Stimulated activated CD4-positive, alpha-beta T cell treated with anti-CD3 and anti-CD28 coated beads, Interleukin-1b, Interleukin-23, amount 100 ng/mL, for 4 hours (primary cell): Measurements from ENCODE around the gene TRPT1.
"Not testable (repeated sequence)": the region's sequence is repeated elsewhere in the genome, so short reads cannot be mapped to it uniquely, and the experiment has no call there.

Experiments used
- DNase-seq, 2 donors: peaks; one replicate each; pipeline ENCODE4 v3.0.0-alpha.2; 2020; ENCODE audit warnings: low read depth in 2 of 2

The TRPT1 gene

GRCh38 chr11:64258946-64259532 is 33.1 kb upstream of the TRPT1 start:
- DNase-seq = no peak

GRCh38 chr11:64258356-64258755 is 32.4 kb upstream of the TRPT1 start:
- DNase-seq = no peak

GRCh38 chr11:64256300-64256699 is 30.3 kb upstream of the TRPT1 start:
- no peak for DNase-seq

- DNase-seq = no peak
Measured at GRCh38 chr11:64255135-64256128, 29.4 kb upstream of the TRPT1 start.

GRCh38 chr11:64254326-64254725 is 28.3 kb upstream of the TRPT1 start:
- no peak for DNase-seq

- no peak for DNase-seq
Measured at GRCh38 chr11:64253481-64253880, 27.5 kb upstream of the TRPT1 start.

GRCh38 chr11:64253043-64253442 is 27.1 kb upstream of the TRPT1 start:
- DNase-seq = no peak

GRCh38 chr11:64252003-64252872 is 26.3 kb upstream of the TRPT1 start:
- DNase-seq = no peak

GRCh38 chr11:64251753-64252002 is 25.7 kb upstream of the TRPT1 start:
- no peak for DNase-seq

- peak; percentile 61 to 68 for DNase-seq
Measured at GRCh38 chr11:64251016-64251752, 25.2 kb upstream of the TRPT1 start, which contains the start of gene PLCB3. Gene PLCB3, plus strand, starts transcription at chr11:64251530. Its CDS starts 120 bp downstream, at chr11:64251650.

GRCh38 chr11:64250415-64251015 is 24.5 kb upstream of the TRPT1 start:
- no peak for DNase-seq

GRCh38 chr11:64249563-64250414 is 23.8 kb upstream of the TRPT1 start:
- DNase-seq = no peak

- DNase-seq = no peak
Measured at GRCh38 chr11:64249038-64249437, 23.1 kb upstream of the TRPT1 start.

GRCh38 chr11:64248578-64248977 is 22.6 kb upstream of the TRPT1 start:
- DNase-seq = no peak

GRCh38 chr11:64247729-64248531 is 21.9 kb upstream of the TRPT1 start:
- no peak for DNase-seq

GRCh38 chr11:64246871-64247728 is 21.1 kb upstream of the TRPT1 start, which contains the start of gene PPP1R14B:
Gene PPP1R14B, minus strand, starts transcription at chr11:64246943. Its CDS starts 270 bp downstream, at chr11:64246673.
- DNase-seq = peak; percentile 72 to 85

- DNase-seq = not testable (repeated sequence)
Measured at GRCh38 chr11:64246621-64246870, 20.6 kb upstream of the TRPT1 start.

- DNase-seq = peak; percentile 71 to 75
Measured at GRCh38 chr11:64245797-64246620, 20.0 kb upstream of the TRPT1 start.
